CD4-positive, alpha-beta T cell treated with Interleukin-4 for 4 hours (primary cell): ENCODE measurements around the gene XRRA1.

Experiments used
- DNase-seq: peaks from one replicate; pipeline ENCODE4 v3.0.0-alpha.2; 2020

Gene XRRA1

DNA sequence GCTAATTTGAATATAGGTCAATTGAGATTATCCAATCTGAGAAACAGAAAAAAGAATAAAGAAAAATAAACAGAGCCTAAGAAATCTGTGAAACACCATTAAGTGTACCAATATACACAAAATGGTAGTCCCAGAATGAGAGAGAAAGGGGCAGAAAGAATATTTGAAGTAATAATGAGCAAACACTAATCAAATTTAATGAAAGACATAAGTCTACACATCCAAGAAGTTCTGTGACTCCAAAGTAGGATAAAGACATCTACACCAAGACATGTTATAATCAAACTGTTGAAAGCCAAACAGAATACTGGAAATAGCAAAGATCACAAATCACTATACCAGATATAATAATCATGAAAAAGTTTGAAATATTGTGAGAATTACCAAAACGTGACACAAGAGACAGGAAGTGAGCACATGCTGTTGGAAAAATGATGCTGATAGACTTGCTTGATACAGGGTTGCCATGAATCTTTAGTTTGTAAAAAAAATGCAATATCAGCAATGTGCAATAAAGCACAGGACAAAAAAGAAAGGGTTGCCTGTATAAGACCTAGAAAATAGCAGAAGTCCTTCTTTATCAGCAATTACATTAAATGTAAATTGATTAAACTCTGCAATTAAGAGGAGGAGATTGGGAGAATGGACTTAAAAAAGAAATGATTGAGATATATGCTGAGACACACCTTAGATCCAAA lies 124.5 kb downstream of the XRRA1 start:
- DNase-seq = no peak

DNA sequence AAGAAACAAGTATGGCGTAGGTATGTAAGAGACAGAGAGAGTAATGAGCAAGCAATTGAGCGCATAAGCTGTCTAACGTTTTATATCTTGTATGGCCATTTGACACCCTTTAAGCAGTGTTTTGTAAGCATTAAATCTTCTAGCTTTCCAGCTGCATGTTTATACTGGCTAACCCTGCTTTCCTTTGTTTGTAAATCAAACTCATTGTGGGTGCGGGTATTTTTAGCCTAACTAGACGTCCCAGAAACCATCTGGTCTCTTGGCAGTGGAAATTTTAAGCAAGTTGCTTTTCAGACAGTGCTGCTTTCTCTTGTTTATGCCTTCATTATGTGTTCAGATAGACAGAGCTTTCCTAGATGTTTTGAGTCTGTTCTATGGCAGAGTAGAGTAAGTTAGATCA lies 126.7 kb downstream of the XRRA1 start:
- no peak for DNase-seq

- DNase-seq = no peak
These were observed 128.1 kb downstream of the XRRA1 start for GRCh38 chr11:74820763-74821162.

GRCh38 chr11:74819400-74819799 lies 129.5 kb downstream of the XRRA1 start:
- DNase-seq = no peak

GRCh38 chr11:74818283-74818946 lies 130.5 kb downstream of the XRRA1 start:
- DNase-seq = no peak

GRCh38 chr11:74816664-74817063 lies 132.2 kb downstream of the XRRA1 start:
- no peak for DNase-seq

- no peak for DNase-seq
These were observed 132.9 kb downstream of the XRRA1 start for GRCh38 chr11:74815966-74816365.

DNA sequence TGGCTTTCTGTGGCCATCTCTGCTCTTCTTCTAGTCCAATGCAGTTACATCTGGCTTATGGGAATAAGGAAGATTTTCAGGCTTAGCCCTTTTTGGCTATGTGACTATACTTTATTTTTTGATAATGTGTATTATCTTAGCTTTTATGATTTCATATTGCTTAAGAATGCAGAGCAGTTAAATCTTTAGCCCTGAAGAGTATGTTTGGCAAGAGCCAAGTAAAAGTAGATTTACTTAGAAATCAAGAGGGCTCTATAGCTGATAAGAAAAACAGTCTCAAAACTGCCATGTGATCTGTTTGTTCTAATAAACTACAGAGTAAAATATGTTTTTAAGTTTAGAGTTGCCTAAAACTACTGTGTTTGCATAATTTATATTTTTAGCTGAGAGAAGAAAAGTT lies 139.1 kb downstream of the XRRA1 start:
- DNase-seq = no peak

DNA sequence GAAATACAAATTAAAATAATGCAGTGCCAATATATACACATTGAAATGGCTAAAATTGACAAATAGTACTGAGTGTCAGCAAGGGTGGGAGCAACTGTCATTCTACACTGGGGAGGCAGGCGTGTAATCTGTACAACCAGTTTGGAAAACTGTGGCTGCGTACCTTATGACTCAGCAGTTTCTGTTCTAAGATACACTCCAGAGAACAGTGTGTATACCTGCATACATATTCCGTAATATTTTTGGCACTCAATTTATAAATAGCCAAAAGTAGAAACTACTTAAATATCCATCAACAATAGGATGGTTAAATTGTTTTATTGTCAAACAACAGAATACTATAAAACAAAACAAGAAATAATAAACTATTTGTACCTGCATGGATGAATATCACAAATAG lies 142.6 kb downstream of the XRRA1 start:
- no peak for DNase-seq

GRCh38 chr11:74791333-74792100 lies 157.4 kb downstream of the XRRA1 start:
- DNase-seq = no peak
